Esophagus squamous epithelium (tissue), 5 donors: ENCODE data around the gene MYRFL. TPM values are rescaled to one million over a fixed set of nuclear protein-coding genes. Genes with fewer than 3 reads are reported as not detected.

Experiments used
- DNase-seq: peaks from one replicate; lab custom pipeline; 2025; lab: John Stamatoyannopoulos, UW
- H3K27ac ChIP-seq, 4 donors: fragments of 200-600 bp; sonication (generic); one replicate each; pipeline ENCODE4 v1.5.1; 2016 to 2019; ENCODE audit warnings: mild to moderate bottlenecking in 1 of 4
- H3K27me3 ChIP-seq, 4 donors: fragments of 200-600 bp; sonication (generic); 1 replicate in 3 of 4; 2 replicates in 1 of 4; pipeline versions ENCODE4 v1.5.1 to v1.6.0; 2017 to 2021; ENCODE audit warnings: antibody characterized with exemption in 1 of 4
- H3K36me3 ChIP-seq, 3 donors: fragments of 200-600 bp; sonication (generic); one replicate each; pipeline ENCODE4 v1.5.1; 2016 to 2019
- H3K4me1 ChIP-seq, 3 donors: fragments of 200-600 bp; sonication (generic); one replicate each; pipeline ENCODE4 v1.5.1; 2017 to 2019
- H3K4me3 ChIP-seq, 4 donors: fragments of 200-600 bp; sonication (generic); 1 replicate in 3 of 4; 2 replicates in 1 of 4; pipeline ENCODE4 v1.5.1; 2016 to 2019; ENCODE audit warnings: mild to moderate bottlenecking in 2 of 4, moderate library complexity in 1 of 4
- H3K9me3 ChIP-seq, 3 donors: fragments of 200-600 bp; sonication (generic); one replicate each; pipeline ENCODE4 v1.5.1; 2016 to 2019
- POLR2A ChIP-seq, 4 donors: fragments of 450-650 bp; IDR thresholded peaks; one replicate each; pipeline ENCODE4 v1.6.1; 2017; ENCODE audit warnings: antibody characterized with exemption in 4 of 4, mild to moderate bottlenecking in 4 of 4, moderate library complexity in 3 of 4
- WGBS, 2 donors: methylation state at CpG; one replicate each; pipeline ENCODE4 v1.1.5; 2018; 5-methylcytosine and 5-hydroxymethylcytosine counted together
- intact Hi-C: fragments of 100-400 bp; cut with DNase I; formaldehyde crosslinking; loops from one replicate; pipeline ENCODE4 v1.15.0; 2022
- total RNA-seq, 4 donors: library from RNA; depleted of rRNA; stranded (reverse); fragments of >200 nt; gene quantifications; one replicate each; pipeline ENCODE4 v1.1.0, GENCODE V29; 2016
- TF ChIP-seq, protein P1 (sequence below), 6 experiments: fragments of 450-650 bp in 4 of 6; fragments of 200-600 bp in 2 of 6; sonication (generic) in 2 of 6; IDR thresholded peaks; one replicate each; pipeline ENCODE4 v1.5.1; 2016 to 2019; ENCODE audit warnings: antibody characterized with exemption in 6 of 6, mild to moderate bottlenecking in 4 of 6, moderate library complexity in 4 of 6
- donor health status: DM: yes; HTN: yes; CAD: no.

Gene MYRFL
- total RNA-seq, 4 donors from 2014 or later: not detected

DNA sequence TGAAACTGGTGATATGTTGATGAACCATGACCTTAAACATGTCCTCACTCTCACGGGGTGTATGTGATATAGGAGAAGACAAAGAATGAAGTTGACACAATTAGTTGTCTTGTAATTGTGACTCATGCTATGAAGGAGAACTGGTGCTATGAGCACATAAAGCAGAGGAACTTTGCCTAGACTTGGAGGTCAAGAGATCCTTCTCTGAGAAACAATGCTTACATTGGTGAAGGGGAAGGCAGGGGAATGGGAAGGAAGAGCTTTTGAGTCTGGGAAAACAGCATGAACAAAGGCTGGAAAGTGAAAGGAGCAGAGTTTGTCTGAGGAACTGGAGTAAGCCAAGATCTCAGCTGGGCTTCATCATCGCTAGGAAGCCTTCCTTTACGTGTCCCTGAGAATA, 83.2 kb downstream of the MYRFL start:
- intact Hi-C loops: no loop called here
- WGBS, 2 donors: 55 to 73% methylated on average over 3 of the region's 3 CpGs
- no peaks in the 10 kb centered on the region for H3K27me3 ChIP-seq
- no peaks in the 10 kb centered on the region for H3K9me3 ChIP-seq
- no peak overlapping the region for H3K4me3 ChIP-seq
- H3K4me1 ChIP-seq: peaks cover 0 to 11% (median 4%) of the 10 kb centered on the region in 3 donors
- TF ChIP-seq, protein P1, sequence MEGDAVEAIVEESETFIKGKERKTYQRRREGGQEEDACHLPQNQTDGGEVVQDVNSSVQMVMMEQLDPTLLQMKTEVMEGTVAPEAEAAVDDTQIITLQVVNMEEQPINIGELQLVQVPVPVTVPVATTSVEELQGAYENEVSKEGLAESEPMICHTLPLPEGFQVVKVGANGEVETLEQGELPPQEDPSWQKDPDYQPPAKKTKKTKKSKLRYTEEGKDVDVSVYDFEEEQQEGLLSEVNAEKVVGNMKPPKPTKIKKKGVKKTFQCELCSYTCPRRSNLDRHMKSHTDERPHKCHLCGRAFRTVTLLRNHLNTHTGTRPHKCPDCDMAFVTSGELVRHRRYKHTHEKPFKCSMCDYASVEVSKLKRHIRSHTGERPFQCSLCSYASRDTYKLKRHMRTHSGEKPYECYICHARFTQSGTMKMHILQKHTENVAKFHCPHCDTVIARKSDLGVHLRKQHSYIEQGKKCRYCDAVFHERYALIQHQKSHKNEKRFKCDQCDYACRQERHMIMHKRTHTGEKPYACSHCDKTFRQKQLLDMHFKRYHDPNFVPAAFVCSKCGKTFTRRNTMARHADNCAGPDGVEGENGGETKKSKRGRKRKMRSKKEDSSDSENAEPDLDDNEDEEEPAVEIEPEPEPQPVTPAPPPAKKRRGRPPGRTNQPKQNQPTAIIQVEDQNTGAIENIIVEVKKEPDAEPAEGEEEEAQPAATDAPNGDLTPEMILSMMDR (IDR thresholded peaks at IDR 0.05): no peak
- TF ChIP-seq POLR2A (IDR thresholded peaks at IDR 0.05): no peak
- no peak for DNase-seq
- no peak overlapping the region for H3K27ac ChIP-seq
- no peaks in the 10 kb centered on the region for H3K36me3 ChIP-seq

DNA sequence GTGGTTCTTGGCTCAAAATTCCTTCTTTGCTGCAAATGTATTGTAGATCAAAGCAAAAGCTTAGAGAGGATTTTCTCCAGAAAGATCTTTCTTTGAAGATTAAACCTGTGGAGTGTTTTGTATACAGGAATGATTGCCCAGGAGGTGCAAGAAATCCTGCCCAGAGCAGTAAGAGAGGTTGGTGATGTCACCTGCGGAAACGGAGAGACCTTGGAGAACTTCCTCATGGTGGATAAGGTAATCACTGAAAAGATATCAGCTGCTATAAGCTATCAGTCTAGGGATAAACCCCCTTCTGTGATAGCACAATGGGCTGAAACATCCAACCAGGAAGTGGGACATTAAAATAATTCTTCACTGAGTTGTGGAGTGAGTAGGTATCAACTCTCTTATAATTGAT, 85.7 kb downstream of the MYRFL start:
- TF ChIP-seq, protein P1 (IDR thresholded peaks at IDR 0.05): no peak
- TF ChIP-seq POLR2A (IDR thresholded peaks at IDR 0.05): no peak
- DNase-seq: no peak
- 30 to 50% methylated on average over 2 of the region's 2 CpGs for whole genome bisulfite sequencing, 2 donors
- no peak overlapping the region for H3K27ac ChIP-seq
- H3K4me3 ChIP-seq: no peak overlapping the region
- intact Hi-C loops: no loop called here
- no peaks in the 10 kb centered on the region for H3K36me3 ChIP-seq
- H3K9me3 ChIP-seq: no peaks in the 10 kb centered on the region
- H3K4me1 ChIP-seq: peaks cover 0 to 11% (median 4%) of the 10 kb centered on the region in 3 donors
- no peaks in the 10 kb centered on the region for H3K27me3 ChIP-seq

DNA sequence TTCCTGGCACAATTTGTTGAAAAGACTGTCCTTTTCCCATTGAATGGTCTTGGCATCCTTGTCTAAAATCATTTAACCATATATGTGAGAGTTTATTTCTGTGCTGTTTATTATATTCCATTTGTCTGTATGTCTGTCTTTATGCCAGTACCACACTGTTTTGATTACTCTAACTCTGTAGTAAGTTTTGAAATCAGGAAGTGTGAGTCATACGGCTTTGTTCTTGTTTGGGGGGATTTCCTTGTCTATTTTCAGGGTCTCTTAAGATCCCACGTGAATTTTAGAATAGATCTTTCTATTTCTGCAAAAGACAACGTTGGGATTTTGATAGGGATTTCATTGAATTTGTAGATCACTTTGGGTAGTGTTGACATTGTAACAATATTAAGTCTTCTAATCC, 88.5 kb downstream of the MYRFL start:
- Histone ChIP-seq H3K9me3 (no peaks in the 10 kb centered on the region), H3K36me3 (no peaks in the 10 kb centered on the region), H3K27me3 (no peaks in the 10 kb centered on the region), H3K4me1 (peaks cover 0 to 3% (median under 1%) of the 10 kb centered on the region in 3 donors), H3K27ac (no peak overlapping the region), H3K4me3 (no peak overlapping the region)
- no peak for TF ChIP-seq POLR2A (IDR thresholded peaks at IDR 0.05)
- TF ChIP-seq, protein P1 (IDR thresholded peaks at IDR 0.05): no peak
- DNase-seq: no peak
- intact Hi-C loops: no loop called here
- 28 to 40% methylated on average over 3 of the region's 3 CpGs for WGBS, 2 donors

DNA sequence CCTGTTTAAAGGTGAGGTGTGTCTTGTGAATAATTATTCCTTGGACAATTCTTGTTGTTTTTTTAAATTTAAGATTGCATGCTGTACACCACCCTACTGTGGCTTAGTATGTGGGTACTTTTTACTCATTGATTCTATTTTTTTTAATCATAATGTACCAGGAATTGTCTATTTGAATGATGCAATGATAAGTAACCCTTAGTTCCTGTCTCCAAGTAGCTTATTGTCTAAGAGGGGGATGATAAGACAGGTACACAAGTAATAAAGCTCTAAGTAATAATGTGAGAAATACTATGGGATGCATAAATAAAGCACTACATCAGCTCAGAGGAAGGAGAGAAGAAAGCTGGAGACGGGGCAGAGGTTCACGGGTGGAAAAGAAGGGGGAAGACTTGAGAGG, 90.9 kb downstream of the MYRFL start:
- DNase-seq: no peak
- intact Hi-C loops: no loop called here
- Histone ChIP-seq H3K27ac (no peak overlapping the region), H3K4me1 (peaks cover 3 to 11% (median 5%) of the 10 kb centered on the region in 3 donors), H3K4me3 (no peak overlapping the region), H3K9me3 (no peaks in the 10 kb centered on the region), H3K36me3 (no peaks in the 10 kb centered on the region), H3K27me3 (no peaks in the 10 kb centered on the region)
- no peak for TF ChIP-seq POLR2A (IDR thresholded peaks at IDR 0.05)
- TF ChIP-seq, protein P1 (IDR thresholded peaks at IDR 0.05): no peak
- 90 to 95% methylated on average over 2 of the region's 2 CpGs for WGBS, 2 donors

DNA sequence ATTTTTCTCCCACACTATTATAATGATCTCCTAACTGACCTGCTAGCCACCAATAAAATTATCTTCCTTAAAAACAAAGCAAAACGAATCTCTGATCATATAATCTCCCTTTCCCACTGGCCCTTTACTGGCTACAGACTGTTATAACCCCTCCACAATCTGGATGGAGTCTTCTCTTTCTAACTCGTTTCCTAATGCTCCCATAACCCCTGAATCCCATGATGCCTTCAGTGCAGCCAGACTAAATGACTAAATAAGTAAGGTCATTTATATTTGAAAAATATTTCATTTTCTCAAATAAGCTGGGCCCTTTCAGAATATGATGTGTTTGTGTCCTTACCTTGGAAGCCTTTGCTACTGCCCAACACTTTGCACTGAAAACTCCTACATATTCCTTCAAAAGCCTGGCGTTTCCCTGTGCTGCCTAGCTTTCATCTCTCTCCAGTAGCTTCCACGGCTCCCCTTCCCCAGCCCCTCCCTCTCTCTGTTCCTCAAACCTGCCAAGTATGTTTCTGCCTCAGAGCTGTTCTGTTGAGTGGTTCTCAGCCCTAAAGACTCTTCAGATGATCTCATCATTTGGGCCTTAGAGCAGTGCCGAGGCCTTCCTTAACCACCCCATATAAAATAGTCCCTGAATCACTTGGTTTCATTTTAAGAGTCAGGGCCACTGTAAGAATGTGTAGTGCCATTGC, 91.7 kb downstream of the MYRFL start:
- peak overlapping the region in 1 of 4 donors; percentile 17 for H3K27ac ChIP-seq
- intact Hi-C loops: no loop called here
- TF ChIP-seq, protein P1 (IDR thresholded peaks at IDR 0.05): no peak
- TF ChIP-seq POLR2A (IDR thresholded peaks at IDR 0.05): no peak
- 31 to 35% methylated on average over 5 of the region's 5 CpGs for WGBS, 2 donors
- H3K9me3 ChIP-seq: no peaks in the 10 kb centered on the region
- no peaks in the 10 kb centered on the region for H3K36me3 ChIP-seq
- no peak for DNase-seq
- H3K27me3 ChIP-seq: no peaks in the 10 kb centered on the region
- no peak overlapping the region for H3K4me3 ChIP-seq
- H3K4me1 ChIP-seq: peaks cover 3 to 11% (median 5%) of the 10 kb centered on the region in 3 donors
